ENCODE data around the gene KY.

KY gene

DNA sequence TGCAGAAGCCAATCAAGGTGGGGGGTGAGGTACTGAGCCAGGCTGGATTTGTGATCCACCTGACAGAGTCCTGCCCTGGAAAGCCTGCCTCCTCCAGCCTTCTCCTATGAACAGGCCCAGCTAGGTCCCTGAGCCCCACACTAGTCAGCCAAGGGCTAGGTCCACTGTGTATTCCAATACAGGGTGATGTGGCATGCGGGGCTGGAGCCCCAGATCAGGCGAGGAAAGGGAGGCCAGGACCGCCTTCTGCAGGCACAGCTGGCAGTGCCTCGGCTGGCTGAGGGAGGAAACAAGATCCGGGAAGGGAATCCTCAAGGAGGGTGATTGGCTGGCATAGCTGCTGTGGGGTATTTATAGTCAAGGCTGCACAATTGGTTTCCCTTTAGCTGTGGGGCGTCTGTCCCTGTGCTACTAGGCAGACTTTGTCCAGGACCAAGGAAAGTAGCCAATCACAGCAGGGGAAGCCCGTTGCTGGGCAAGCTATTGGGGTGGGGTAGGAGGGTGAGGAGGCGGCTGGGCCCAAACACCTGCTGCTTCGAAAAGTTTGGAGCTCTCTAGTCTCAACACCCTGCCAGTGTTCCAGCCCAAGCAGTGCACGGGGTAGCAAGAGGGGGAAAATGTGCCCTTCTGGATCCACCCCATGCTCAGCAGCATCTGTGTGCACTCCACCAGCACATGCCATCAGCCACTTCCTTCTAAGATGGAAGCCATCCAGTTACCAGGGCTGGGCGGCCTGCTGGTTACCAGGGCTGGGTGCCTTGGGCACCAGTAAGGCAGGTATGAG, 5.9 kb downstream of the KY start:
- DNase-seq (ENCODE audit: low read depth), result no peak

DNA sequence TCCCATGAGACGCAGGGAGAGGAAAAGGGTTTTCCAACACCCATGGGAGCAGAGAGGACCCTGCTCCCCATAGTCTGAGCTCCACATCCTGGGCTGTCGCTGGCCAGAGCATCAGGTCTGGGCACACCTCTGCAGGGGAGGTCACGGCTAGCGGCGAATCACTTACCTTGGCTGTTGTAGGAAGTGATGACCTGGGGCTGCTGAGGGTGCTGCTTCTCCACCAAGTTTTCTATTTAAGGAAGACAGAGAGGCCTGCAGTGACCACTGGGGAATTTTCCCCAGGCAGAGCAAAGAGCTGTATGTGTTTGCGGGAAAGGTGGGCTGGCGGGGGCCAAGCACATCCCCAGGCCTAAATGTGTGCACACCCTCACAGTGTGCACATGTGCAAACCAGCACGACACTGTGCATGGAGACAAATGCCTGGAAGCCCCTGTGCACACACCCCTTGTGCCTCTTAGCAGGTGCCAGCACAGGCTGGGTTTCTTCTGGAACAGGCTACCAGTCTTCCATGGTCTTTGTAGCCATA, 7.6 kb downstream of the KY start:
- no peak for DNase-seq (ENCODE audit: low read depth)

DNA sequence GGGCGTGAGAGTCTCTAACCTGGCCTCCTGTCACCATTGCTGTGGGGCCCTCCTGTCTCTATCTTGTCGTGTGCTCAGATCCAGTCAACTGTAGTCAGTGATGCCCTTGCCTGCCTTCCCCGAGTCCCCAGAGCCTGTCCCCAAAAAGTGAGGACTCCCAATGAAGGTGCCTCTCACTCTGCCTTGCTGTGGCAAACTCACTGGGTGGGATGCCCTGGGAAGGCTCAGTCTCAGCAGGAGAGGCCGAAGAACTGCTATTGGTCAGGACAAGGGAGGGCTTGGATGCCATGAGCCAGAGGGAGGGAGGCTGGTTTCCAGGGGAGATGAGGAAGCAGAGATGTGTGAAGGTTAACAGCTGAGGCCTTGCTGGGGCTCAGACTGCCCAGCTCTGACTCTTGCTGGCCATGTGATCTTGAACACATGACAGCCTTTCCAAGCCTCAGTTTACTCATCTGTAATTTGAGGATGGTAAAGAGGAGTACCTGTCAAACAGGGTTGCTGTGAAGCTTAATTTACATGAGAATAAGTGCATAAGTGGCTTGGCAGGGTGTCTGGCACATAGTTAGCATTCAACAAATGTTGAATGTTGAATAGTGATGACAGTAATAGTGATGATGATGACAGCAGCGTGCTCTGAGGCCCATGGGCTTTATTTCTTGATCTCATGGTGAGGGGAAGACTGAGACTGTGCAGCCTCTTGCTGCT, 8.2 kb downstream of the KY start:
- no peak for DNase-seq (ENCODE audit: low read depth)

DNA sequence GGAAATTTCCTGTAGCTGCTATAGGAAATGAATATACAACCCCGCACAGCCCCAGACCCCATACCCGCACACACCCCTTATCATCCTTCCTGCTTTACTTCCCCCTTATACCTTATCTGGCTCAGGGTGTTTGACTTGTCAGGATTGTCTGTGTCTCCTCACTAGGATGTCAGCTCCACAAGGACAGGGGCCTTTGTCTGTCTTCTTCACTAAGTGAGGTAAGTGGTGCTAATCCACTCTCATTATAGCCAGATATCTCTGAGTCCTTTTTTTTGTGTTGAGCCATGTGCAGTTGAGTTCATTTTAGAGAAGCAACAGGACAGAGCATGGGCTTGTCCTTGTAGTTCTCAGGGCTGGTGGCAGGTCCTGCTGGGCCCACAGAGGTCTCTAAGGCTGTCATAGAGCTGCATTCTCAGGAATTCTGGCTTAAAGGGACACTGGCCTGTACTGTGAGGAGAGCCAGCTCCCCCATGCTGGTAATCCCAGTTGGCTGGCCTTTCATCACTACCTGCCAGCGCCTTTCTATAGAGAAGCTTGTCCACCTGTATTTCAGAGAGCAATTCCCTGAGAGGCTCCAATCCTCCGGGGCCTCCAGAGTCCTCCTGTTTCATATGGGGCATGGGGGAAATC, 9.0 kb downstream of the KY start:
- DNase-seq (ENCODE audit: low read depth), result no peak

DNA sequence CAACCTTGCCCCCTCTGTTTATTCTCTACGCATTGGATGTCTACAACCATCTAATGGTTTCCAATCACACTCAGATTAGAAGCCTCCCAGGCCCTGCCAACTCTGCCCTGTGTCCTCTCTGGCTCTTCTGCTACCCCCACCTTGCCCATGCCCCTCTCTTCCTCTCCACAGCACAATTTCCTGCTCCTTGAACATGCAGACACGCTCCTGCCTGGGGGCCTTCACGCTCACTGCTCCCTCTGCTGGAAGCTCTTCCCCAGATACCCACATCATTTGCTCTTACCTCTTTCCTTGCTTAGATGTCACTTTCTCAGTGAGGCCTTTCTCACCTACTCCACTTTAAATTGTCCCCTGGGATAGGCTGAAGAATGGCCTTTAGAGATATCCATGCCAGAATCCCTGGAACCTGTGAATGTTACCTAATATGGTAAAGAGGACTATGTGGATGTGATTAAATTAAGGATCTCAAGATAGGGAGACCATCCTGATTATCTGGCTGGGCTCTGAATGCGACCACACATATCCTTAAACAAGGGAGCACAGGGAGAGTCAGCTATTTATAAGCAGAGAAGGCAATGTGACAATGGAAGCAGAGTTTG, 9.9 kb downstream of the KY start:
- DNase-seq (ENCODE audit: low read depth), result no peak

DNA sequence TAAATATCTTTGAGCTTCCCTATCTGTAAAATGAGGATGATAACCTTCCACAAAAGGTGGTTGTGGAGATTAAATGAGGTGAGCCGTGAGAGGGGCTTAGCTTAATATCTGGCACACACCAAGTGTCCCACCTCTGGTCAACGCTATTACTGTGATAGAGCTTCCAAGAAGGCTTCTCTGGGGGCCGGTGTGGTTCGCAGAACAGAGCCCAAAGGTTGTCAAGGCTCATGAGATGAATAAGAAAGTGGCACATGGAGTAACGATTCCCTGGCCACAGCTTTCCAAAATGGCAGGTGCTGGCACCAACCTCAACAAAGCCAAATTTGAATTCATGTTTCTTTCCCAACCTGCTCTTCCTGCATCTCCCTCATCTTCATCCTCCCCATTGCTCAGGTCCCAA, 10.4 kb downstream of the KY start:
- DNase-seq (ENCODE audit: low read depth), result no peak

GRCh38 chr3:134638385-134639030, 12.3 kb downstream of the KY start:
- DNase-seq (ENCODE audit: low read depth), result no peak

DNA sequence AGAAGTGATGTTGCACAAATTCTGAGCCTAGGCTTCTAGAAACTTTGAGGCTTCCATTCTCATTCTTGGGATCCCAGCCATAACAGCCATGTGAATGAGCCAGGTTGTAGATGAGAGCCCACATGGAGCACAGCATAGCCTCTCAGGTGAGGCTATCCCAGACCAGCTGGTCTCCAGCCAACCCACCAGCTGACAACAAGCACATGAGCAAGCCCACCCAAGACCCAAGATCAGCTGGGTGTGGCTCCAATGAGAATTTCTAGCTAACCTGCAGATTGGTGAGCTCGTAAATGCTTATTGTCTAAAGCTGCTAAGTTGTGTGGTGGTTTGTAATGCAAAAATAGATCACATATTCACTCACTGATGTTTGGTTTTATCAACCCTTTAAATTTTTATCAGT, 14.4 kb downstream of the KY start:
- DNase-seq (ENCODE audit: low read depth), result no peak

DNA sequence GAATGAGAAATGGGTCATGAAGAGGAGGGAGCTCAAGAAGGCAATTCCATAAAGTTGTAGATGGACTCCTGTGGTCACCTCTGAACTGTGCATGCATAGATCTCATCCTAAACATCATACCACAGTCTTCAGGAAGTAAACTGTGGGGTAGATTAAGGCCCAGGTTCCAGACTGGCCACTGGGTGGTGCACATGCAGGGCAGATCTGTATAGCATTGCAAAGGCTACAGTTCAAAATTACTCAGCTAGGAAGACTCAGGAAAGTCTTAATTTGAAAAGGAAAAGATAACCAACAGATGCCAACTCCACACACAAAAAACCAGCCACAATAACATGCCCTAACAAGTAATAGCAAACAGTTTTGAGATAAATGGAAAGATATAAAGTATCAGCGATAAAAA, 20.3 kb downstream of the KY start:
- DNase-seq (ENCODE audit: low read depth), result no peak

GRCh38 chr3:134628884-134629283, 21.9 kb downstream of the KY start:
- DNase-seq (ENCODE audit: low read depth), result no peak

GRCh38 chr3:134627831-134628230, 23.0 kb downstream of the KY start:
- DNase-seq (ENCODE audit: low read depth), result no peak

- DNase-seq (ENCODE audit: low read depth), result no peak
Observed at GRCh38 chr3:134625885-134626741, 24.7 kb downstream of the KY start.

DNA sequence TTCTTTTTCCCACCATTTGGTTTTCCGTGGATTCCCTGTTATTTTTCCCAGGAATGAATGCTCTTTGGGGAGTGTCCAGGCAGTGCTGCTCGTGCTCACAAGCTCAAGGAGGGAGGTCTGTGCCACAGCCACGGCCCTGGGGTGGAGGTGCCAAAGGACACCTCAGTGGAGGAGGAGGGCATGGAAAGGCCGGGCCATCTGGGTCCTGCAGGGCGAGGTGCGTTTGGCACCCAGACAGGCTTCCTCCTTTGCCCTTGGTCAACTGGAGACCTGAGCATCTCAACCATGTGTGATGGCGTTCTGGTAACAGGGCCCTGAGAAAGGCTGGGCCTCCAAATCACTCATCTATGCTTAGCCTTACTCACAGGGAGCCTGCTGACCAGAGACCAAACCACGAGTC, 25.4 kb downstream of the KY start:
- DNase-seq (ENCODE audit: low read depth), result no peak

DNA sequence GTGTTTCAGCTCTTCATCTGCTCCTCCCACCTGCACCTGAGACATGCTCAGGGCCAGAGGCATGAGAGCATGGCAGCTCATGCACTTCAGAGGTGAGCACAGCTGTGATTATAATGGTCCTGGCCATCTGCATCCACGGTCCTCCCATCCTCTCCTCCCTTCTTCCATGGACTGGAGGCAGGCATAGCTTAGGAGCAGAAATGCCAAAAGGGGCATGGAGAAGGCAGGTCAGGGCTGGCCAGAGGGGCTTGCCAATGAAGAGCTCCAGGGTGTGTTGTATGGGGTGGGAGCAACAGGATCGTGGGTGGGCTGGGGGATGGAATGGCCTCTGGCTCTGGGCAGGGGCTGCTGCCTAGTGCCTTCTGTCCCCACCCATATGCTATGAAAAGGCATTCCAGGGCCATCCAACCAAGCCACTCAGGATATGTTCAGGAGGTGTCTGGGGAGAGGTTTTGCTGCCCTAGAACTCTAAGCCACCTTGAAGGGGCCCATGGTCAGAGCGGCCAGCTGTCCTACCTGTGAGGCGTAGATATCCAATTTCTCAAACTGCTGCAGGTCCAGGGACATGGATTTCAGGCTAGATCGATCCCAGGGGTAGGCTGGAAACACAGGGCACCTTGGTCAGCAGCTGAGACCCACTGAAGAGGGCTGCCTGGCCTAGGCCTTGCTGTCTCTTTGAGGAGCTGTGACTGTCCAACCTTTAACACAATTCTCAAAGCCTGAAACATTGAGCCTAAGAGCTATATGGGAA, 26.1 kb downstream of the KY start:
- DNase-seq (ENCODE audit: low read depth), result no peak

GRCh38 chr3:134623615-134624245, 27.1 kb downstream of the KY start:
- DNase-seq (ENCODE audit: low read depth), result no peak

DNA sequence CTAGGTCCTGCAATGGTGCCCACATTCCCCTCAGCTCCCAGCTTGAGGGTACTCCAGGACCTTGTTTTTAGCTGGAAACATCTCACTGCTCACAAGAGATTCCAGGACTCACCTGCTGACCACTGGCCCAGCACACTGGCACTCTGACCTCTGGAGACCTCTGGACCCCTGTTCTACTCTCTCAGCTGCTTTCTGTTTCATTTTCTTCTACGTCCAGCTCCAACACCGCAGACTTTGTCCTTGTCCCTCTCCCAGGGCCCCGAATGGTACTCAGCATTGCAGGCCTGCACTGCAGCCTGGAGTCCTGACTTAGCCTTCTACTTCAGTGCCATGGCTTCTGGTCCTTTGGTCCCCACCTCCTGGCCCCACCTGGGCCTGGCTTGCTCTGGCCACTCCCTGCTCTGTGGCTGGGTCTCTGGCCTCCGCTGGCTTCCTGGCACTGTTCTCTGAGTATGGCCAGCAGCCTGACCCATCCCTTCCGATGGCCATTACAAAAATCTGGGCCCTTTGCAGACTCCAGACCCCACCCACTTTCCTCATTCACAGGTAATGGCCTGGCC, 27.9 kb downstream of the KY start:
- no peak for DNase-seq (ENCODE audit: low read depth)

- DNase-seq (ENCODE audit: low read depth), result no peak
Observed at GRCh38 chr3:134621854-134622253, 29.0 kb downstream of the KY start.

- DNase-seq (ENCODE audit: low read depth), result no peak
Observed at GRCh38 chr3:134620476-134621115, 30.2 kb downstream of the KY start.

DNA sequence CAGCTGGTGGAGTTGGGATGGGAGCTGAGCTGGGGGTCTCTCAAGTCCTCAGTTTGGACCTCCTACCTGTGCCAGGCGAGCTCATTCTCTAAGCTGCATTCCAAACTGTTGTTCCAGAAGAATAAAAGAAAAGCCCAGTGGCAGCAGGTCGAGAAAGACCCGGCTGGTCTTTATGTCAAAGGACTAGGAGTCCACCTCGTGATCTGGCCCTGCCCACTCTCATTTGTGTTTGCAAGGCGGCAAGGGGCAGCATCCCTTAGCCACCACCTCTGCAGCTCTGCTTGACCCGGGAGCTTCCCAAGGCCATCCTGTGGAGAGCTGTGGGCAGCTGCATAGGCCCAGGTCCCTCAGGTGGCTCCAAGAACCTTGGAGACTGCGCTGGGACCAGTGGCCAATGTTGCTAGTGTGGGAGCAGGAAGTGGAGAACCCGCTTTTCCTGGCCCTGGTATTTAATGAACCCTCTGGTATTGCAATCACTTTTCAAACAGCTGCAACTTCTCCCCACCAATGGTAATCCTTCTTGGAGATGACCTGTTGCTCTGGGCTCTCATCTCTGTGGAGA, 30.9 kb downstream of the KY start:
- DNase-seq (ENCODE audit: low read depth), result no peak

Measured in stimulated activated CD8-positive, alpha-beta memory T cell treated with anti-CD3 and anti-CD28 coated beads, Interleukin-12 subunit alpha, Interleukin-12 subunit beta, amount 100 ng/mL, for 1 hour (primary cell).